ENCODE measurements around the gene WDSUB1.

Gene WDSUB1

GRCh38 chr2:159204381-159205144 is 81.9 kb downstream of the WDSUB1 start:
- no peak for TF ChIP-seq GABPA (IDR thresholded peaks at IDR 0.05; ENCODE audit: low read depth)
- Histone ChIP-seq H3K27me3 (ENCODE audit: insufficient read depth, poor library complexity, severe bottlenecking) (no peaks in the 10 kb centered on the region), H3K27ac (replicated peaks) (no peak overlapping the region)

GRCh38 chr2:159202568-159203071 is 83.9 kb downstream of the WDSUB1 start:
- no peak for TF ChIP-seq GABPA (IDR thresholded peaks at IDR 0.05; ENCODE audit: low read depth)
- no peak for TF ChIP-seq POLR2AphosphoS5 (IDR thresholded peaks at IDR 0.05; ENCODE audit: low read depth)
- no peak for TF ChIP-seq REST (IDR thresholded peaks at IDR 0.05; ENCODE audit: insufficient replicate concordance, low read depth)
- TF ChIP-seq CTCF (IDR thresholded peaks at IDR 0.05; ENCODE audit: insufficient read depth, low read length) = no peak
- DNase-seq (ENCODE audit: low read depth in 1 of 2, low spot score in 1 of 2) = no peak
- no peaks in the 10 kb centered on the region for H3K27me3 ChIP-seq (ENCODE audit: insufficient read depth, poor library complexity, severe bottlenecking)
- H3K27ac ChIP-seq (replicated peaks) = no peak overlapping the region
- no peak overlapping the region for H3K4me3 ChIP-seq (replicated peaks; ENCODE audit: insufficient read depth, low read length)

More at GRCh38 chr2:159204381-159205144, 81.9 kb downstream of the WDSUB1 start:
- no peak for DNase-seq (ENCODE audit: low read depth in 1 of 2, low spot score in 1 of 2)
- H3K4me3 ChIP-seq (replicated peaks; ENCODE audit: insufficient read depth, low read length) = no peak overlapping the region

GRCh38 chr2:159201360-159202063 is 85.0 kb downstream of the WDSUB1 start:
- DNase-seq (ENCODE audit: low read depth in 1 of 2, low spot score in 1 of 2) = no peak
- no peak overlapping the region for H3K27ac ChIP-seq (replicated peaks)
- TF ChIP-seq GABPA (IDR thresholded peaks at IDR 0.05; ENCODE audit: low read depth) (no peak), CTCF (IDR thresholded peaks at IDR 0.05; ENCODE audit: insufficient read depth, low read length) (no peak), REST (IDR thresholded peaks at IDR 0.05; ENCODE audit: insufficient replicate concordance, low read depth) (no peak), POLR2AphosphoS5 (IDR thresholded peaks at IDR 0.05; ENCODE audit: low read depth) (no peak)
- H3K4me3 ChIP-seq (replicated peaks; ENCODE audit: insufficient read depth, low read length) = no peak overlapping the region
- no peaks in the 10 kb centered on the region for H3K27me3 ChIP-seq (ENCODE audit: insufficient read depth, poor library complexity, severe bottlenecking)

- no peak overlapping the region for H3K27ac ChIP-seq (replicated peaks)
- no peak for TF ChIP-seq SPI1 (IDR thresholded peaks at IDR 0.05; ENCODE audit: borderline replicate concordance, low read depth)
- TF ChIP-seq GABPA (IDR thresholded peaks at IDR 0.05; ENCODE audit: low read depth) = no peak
- no peak for TF ChIP-seq POLR2AphosphoS5 (IDR thresholded peaks at IDR 0.05; ENCODE audit: low read depth)
- no peak for TF ChIP-seq REST (IDR thresholded peaks at IDR 0.05; ENCODE audit: insufficient replicate concordance, low read depth)
- TF ChIP-seq CTCF (IDR thresholded peaks at IDR 0.05; ENCODE audit: insufficient read depth, low read length) = no peak
- H3K27me3 ChIP-seq (ENCODE audit: insufficient read depth, poor library complexity, severe bottlenecking) = no peaks in the 10 kb centered on the region
- no peak overlapping the region for H3K4me3 ChIP-seq (replicated peaks; ENCODE audit: insufficient read depth, low read length)
- DNase-seq (ENCODE audit: low read depth in 1 of 2, low spot score in 1 of 2) = no peak
These were observed 86.0 kb downstream of the WDSUB1 start for GRCh38 chr2:159200498-159200897.
